SK-N-SH treated with all-trans-retinoic acid at 6 μM for 48 hours (cell line): ENCODE measurements around the gene PARD3.

ENCODE experiments used
- ATAC-seq: fragments of 200-7000 bp; cut with Tn5 transposase; 3 replicates; pipeline ENCODE4 v1.9.1; 2020; ENCODE audit warnings: mild to moderate bottlenecking, moderate library complexity
- ARNTL ChIP-seq: fragments of 450-650 bp; formaldehyde crosslinking; IDR thresholded peaks from 2 replicates; pipeline ENCODE4 v1.5.0; 2020; ENCODE audit warnings: low read depth, mild to moderate bottlenecking, moderate library complexity, borderline replicate concordance
- BACH2 ChIP-seq: fragments of 250-450 bp; sonication (Bioruptor Pico); IDR thresholded peaks from 2 replicates; pipeline ENCODE4 v1.9.0; 2021; ENCODE audit warnings: mild to moderate bottlenecking, borderline replicate concordance
- CREB5 ChIP-seq: fragments of 250-450 bp; sonication (Bioruptor Pico); IDR thresholded peaks from 2 replicates; pipeline ENCODE4 v1.5.1; 2020; ENCODE audit warnings: low read depth, mild to moderate bottlenecking, moderate library complexity
- CSDC2 ChIP-seq: fragments of 250-450 bp; sonication (Bioruptor Pico); IDR thresholded peaks from 2 replicates; pipeline ENCODE4 v1.5.0; 2020; ENCODE audit warnings: mild to moderate bottlenecking, moderate library complexity
- CSRNP3 ChIP-seq: fragments of 250-450 bp; sonication (Bioruptor Pico); IDR thresholded peaks from 2 replicates; pipeline ENCODE4 v1.5.1; 2021; ENCODE audit warnings: mild to moderate bottlenecking, moderate library complexity
- ESRRG ChIP-seq: fragments of 250-450 bp; sonication (Bioruptor Pico); IDR thresholded peaks from 2 replicates; pipeline ENCODE4 v1.6.1; 2021; ENCODE audit warnings: mild to moderate bottlenecking
- GLIS3 ChIP-seq: fragments of 250-450 bp; sonication (Bioruptor Pico); IDR thresholded peaks from 2 replicates; pipeline ENCODE4 v1.5.0; 2020; ENCODE audit warnings: mild to moderate bottlenecking, moderate library complexity
- ISL1 ChIP-seq: fragments of 250-450 bp; sonication (Bioruptor Pico); IDR thresholded peaks from 2 replicates; pipeline ENCODE4 v2.1.2; 2022; ENCODE audit warnings: mild to moderate bottlenecking, moderate library complexity
- OSR1 ChIP-seq: fragments of 250-450 bp; sonication (Bioruptor Pico); IDR thresholded peaks from 2 replicates; pipeline ENCODE4 v1.8.0; 2022; ENCODE audit warnings: moderate library complexity, mild to moderate bottlenecking, inconsistent platforms
- PATZ1 ChIP-seq: fragments of 250-450 bp; sonication (Bioruptor Pico); IDR thresholded peaks from 2 replicates; pipeline ENCODE4 v1.8.0; 2020; ENCODE audit warnings: mild to moderate bottlenecking, moderate library complexity, borderline replicate concordance
- POU6F1 ChIP-seq: fragments of 250-450 bp; sonication (Bioruptor Pico); IDR thresholded peaks from 2 replicates; pipeline ENCODE4 v1.8.0; 2021; ENCODE audit warnings: low read depth, mild to moderate bottlenecking, moderate library complexity, borderline replicate concordance
- PPARA ChIP-seq: fragments of 250-450 bp; sonication (Bioruptor Pico); IDR thresholded peaks from 2 replicates; pipeline ENCODE4 v1.5.0; 2020; ENCODE audit warnings: mild to moderate bottlenecking, borderline replicate concordance
- SNAI2 ChIP-seq: fragments of 250-450 bp; sonication (Bioruptor Pico); IDR thresholded peaks from 2 replicates; pipeline ENCODE4 v1.5.0; 2020; ENCODE audit warnings: mild to moderate bottlenecking, moderate library complexity
- TCF4 ChIP-seq: fragments of 250-450 bp; sonication (Bioruptor Pico); IDR thresholded peaks from 2 replicates; pipeline ENCODE4 v1.8.0; 2021; ENCODE audit warnings: mild to moderate bottlenecking, moderate library complexity, borderline replicate concordance
- TOX ChIP-seq: fragments of 250-450 bp; sonication (Bioruptor Pico); IDR thresholded peaks from 2 replicates; pipeline ENCODE4 v1.8.0; 2021; ENCODE audit warnings: mild to moderate bottlenecking, moderate library complexity, borderline replicate concordance
- TSHZ2 ChIP-seq: fragments of 250-450 bp; sonication (Bioruptor Pico); IDR thresholded peaks from 2 replicates; pipeline ENCODE4 v1.5.0; 2020; ENCODE audit warnings: mild to moderate bottlenecking, moderate library complexity
- ZC3H10 ChIP-seq: fragments of 250-450 bp; sonication (Bioruptor Pico); IDR thresholded peaks from 2 replicates; pipeline ENCODE4 v1.5.1; 2021; ENCODE audit warnings: mild to moderate bottlenecking, moderate library complexity
- ZFP3 ChIP-seq: fragments of 250-450 bp; sonication (Bioruptor Pico); IDR thresholded peaks from 2 replicates; pipeline ENCODE4 v1.5.0; 2020; ENCODE audit warnings: mild to moderate bottlenecking, moderate library complexity
- ZFP30 ChIP-seq: fragments of 450-650 bp; formaldehyde crosslinking; IDR thresholded peaks from 2 replicates; pipeline ENCODE4 v1.5.0; 2022; ENCODE audit warnings: mild to moderate bottlenecking, moderate library complexity
- ZNF565 ChIP-seq: fragments of 450-650 bp; formaldehyde crosslinking; conservative IDR thresholded peaks from 2 replicates; pipeline ENCODE4 v1.5.0; 2020; ENCODE audit warnings: low read depth, mild to moderate bottlenecking, moderate library complexity
- ZNF70 ChIP-seq: fragments of 450-650 bp; formaldehyde crosslinking; IDR thresholded peaks from 2 replicates; pipeline ENCODE4 v1.5.0; 2020; ENCODE audit warnings: mild to moderate bottlenecking, moderate library complexity
- ZNF8 ChIP-seq: fragments of 450-650 bp; formaldehyde crosslinking; IDR thresholded peaks from 2 replicates; pipeline ENCODE4 v1.5.0; 2020; ENCODE audit warnings: mild to moderate bottlenecking, moderate library complexity

PARD3 gene

GRCh38 chr10:34674176-34674575 is 140.9 kb downstream of the PARD3 start:
- ATAC-seq = no peak
- TF ChIP-seq BACH2 = no peak
- TF ChIP-seq ESRRG (CRISPR knock-in tag) = no peak
- TF ChIP-seq ISL1 (CRISPR knock-in tag) = no peak
- no peak for TF ChIP-seq ZFP3
- TF ChIP-seq POU6F1 (CRISPR knock-in tag) = no peak
- no peak for TF ChIP-seq SNAI2
- TF ChIP-seq TSHZ2 (CRISPR knock-in tag) = no peak
- TF ChIP-seq CREB5 = no peak
- no peak for TF ChIP-seq ZNF565
- TF ChIP-seq PATZ1 (CRISPR knock-in tag) = no peak
- TF ChIP-seq ZFP30 (CRISPR knock-in tag) = no peak
- no peak for TF ChIP-seq TCF4 (CRISPR knock-in tag)
- no peak for TF ChIP-seq GLIS3 (CRISPR knock-in tag)
- TF ChIP-seq TOX = no peak
- no peak for TF ChIP-seq CSRNP3 (CRISPR knock-in tag)
- no peak for TF ChIP-seq PPARA (CRISPR knock-in tag)
- TF ChIP-seq ZNF8 = no peak
- no peak for TF ChIP-seq ZNF70 (CRISPR knock-in tag)
- no peak for TF ChIP-seq ARNTL (CRISPR knock-in tag)

- ATAC-seq = no peak
- TF ChIP-seq ISL1 (CRISPR knock-in tag) (no peak), GLIS3 (CRISPR knock-in tag) (no peak), ZNF70 (CRISPR knock-in tag) (no peak), OSR1 (CRISPR knock-in tag) (no peak), CREB5 (no peak)
Observed at GRCh38 chr10:34670081-34670480, 145.0 kb downstream of the PARD3 start.

GRCh38 chr10:34669079-34669478 is 146.0 kb downstream of the PARD3 start:
- no peak for ATAC-seq
- TF ChIP-seq ZFP3 = no peak
- no peak for TF ChIP-seq ISL1 (CRISPR knock-in tag)
- no peak for TF ChIP-seq CSDC2 (CRISPR knock-in tag)
- TF ChIP-seq CSRNP3 (CRISPR knock-in tag) = no peak
- no peak for TF ChIP-seq ARNTL (CRISPR knock-in tag)
- no peak for TF ChIP-seq TSHZ2 (CRISPR knock-in tag)
- no peak for TF ChIP-seq ZC3H10 (CRISPR knock-in tag)
- TF ChIP-seq SNAI2 = no peak
- TF ChIP-seq ZNF565 = no peak
- no peak for TF ChIP-seq CREB5
- TF ChIP-seq OSR1 (CRISPR knock-in tag) = no peak
